HG03575 (cell line): Measurements from ENCODE around the gene SLC1A7.

Experiments used
- ATAC-seq: cut with Tn5 transposase; IDR thresholded peaks from one replicate; pipeline ENCODE4 v1.9.1; 2021; ENCODE audit not compliant: unreplicated experiment, insufficient number of reproducible peaks, low FRiP score; ENCODE audit errors: extremely low read depth

SLC1A7 gene

GRCh38 chr1:53163291-53163768, 20.9 kb upstream of the SLC1A7 start:
- ATAC-seq, result no peak

GRCh38 chr1:53162621-53163020, 20.2 kb upstream of the SLC1A7 start:
- no peak for ATAC-seq

GRCh38 chr1:53160924-53161378, 18.5 kb upstream of the SLC1A7 start:
- ATAC-seq, result no peak

- no peak for ATAC-seq
Observed at GRCh38 chr1:53158900-53159299, 16.5 kb upstream of the SLC1A7 start.

- no peak for ATAC-seq
Observed at GRCh38 chr1:53156783-53157182, 14.3 kb upstream of the SLC1A7 start.

GRCh38 chr1:53155945-53156344, 13.5 kb upstream of the SLC1A7 start:
- ATAC-seq, result no peak

- ATAC-seq, result no peak
Observed at GRCh38 chr1:53155534-53155933, 13.1 kb upstream of the SLC1A7 start.

GRCh38 chr1:53154859-53155438, 12.5 kb upstream of the SLC1A7 start:
- no peak for ATAC-seq

GRCh38 chr1:53153752-53154151, 11.3 kb upstream of the SLC1A7 start:
- no peak for ATAC-seq

GRCh38 chr1:53148123-53148522, 5.7 kb upstream of the SLC1A7 start:
- ATAC-seq, result no peak

- no peak for ATAC-seq
Observed at GRCh38 chr1:53147174-53147573, 4.7 kb upstream of the SLC1A7 start.

GRCh38 chr1:53145942-53146708, 3.7 kb upstream of the SLC1A7 start:
- ATAC-seq, result no peak

- ATAC-seq, result no peak
Observed at GRCh38 chr1:53145619-53145941, 3.1 kb upstream of the SLC1A7 start.

- no peak for ATAC-seq
Observed at GRCh38 chr1:53145051-53145600, 2.7 kb upstream of the SLC1A7 start.

GRCh38 chr1:53144201-53144600, 1.8 kb upstream of the SLC1A7 start:
- no peak for ATAC-seq

GRCh38 chr1:53143527-53143926, 1.1 kb upstream of the SLC1A7 start:
- no peak for ATAC-seq

- ATAC-seq, result no peak
Observed at GRCh38 chr1:53141487-53142055, 867 bp downstream of the SLC1A7 start.

- no peak for ATAC-seq
Observed at GRCh38 chr1:53140451-53140850, 2.0 kb downstream of the SLC1A7 start.

- no peak for ATAC-seq
Observed at GRCh38 chr1:53139951-53140361, 2.5 kb downstream of the SLC1A7 start.
